HG02571 (cell line): ENCODE results near the gene KLHDC9.
"Not testable (repeated sequence)": the region's sequence is repeated elsewhere in the genome, so short reads cannot be mapped to it uniquely, and the experiment has no call there.

Experiments
- ATAC-seq: cut with Tn5 transposase; IDR thresholded peaks from one replicate; pipeline ENCODE4 v1.9.1; 2021; ENCODE audit warnings: mild to moderate bottlenecking, moderate library complexity; ENCODE audit not compliant: unreplicated experiment

KLHDC9 gene

GRCh38 chr1:161098210-161099068, at the start of gene KLHDC9:
TSS of gene KLHDC9 (plus strand) at chr1:161098361. CDS start at chr1:161098536, 175 bp downstream.
- ATAC-seq: peak; percentile 63

GRCh38 chr1:161048949-161049722, 49.0 kb upstream of the KLHDC9 start:
- ATAC-seq: no peak

DNA sequence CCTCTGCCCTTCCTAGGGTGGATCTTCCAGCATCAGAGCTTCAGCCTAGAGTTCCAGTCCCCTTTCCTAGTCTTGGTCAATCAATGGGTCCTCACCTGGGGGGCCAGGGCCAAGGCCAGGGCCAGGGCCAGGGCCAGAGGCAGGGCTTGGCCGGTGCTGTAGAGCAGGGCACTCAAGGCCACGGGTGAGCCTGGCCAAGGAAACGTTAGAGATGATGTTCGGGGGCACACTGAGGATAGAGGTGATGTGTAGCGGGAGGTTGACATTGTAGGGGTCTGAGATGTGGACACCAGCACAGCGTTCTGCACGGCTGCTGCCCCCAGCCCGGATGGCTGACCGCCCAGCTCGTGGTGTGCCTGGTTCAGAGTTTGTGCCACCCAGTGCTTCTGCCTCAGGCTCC, 46.9 kb upstream of the KLHDC9 start:
- no peak for ATAC-seq

DNA sequence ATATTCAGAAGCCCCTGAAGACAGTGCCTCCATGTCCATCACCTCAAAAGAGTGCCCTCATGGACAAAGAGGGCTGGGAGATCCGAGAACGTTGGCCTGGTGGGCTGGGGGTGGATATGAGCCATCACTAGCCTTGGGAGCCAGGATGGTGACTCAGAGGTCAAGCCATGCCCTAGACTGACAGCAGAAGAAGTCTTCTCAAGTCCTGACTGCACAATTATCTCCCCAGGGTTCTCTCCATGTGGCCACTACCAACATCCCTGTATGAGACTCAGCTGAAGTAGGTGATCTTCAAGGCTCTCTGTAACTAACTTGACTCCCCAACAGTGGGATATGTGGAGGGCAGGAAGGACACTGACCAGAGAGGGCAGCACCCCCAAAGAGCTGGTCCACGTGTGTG, 45.3 kb upstream of the KLHDC9 start:
- no peak for ATAC-seq

DNA sequence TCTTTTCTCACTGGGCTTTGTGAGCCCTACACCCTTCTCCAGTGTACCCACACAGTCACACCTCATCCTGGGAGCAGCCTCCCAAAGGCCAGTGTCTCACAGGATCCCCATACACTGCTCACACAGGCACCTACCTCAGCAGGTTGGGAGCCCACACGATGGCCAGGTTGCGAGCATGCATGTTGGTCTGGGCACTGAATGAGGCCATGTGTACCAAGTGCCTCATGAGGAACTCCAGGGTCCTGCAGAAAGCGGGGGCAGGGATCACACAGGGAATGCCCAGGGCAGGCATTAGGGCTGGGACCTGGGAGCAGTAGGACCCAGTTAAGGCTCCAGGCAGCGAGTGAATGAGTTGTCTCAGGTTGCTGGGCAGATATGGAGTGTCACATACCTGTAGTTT, 43.9 kb upstream of the KLHDC9 start:
- ATAC-seq: no peak

DNA sequence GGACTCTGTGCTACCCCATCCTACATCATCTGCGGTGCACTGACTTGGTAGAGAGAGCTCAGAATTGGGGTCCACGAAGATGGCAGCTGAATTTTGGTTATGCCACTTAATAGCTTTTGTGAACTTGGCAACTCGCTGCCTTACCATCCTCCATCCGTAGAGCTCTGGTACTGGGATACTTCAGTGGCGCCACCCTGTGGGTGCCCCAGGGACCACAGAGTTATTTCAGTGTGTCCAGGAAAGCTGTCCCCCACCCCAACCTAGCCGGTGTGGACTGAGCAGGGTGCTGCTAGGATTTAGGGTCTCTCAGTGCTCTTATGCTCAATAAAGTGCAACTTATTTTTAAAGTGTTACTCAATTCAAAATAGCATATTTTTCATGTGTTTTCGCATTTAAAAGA, 43.4 kb upstream of the KLHDC9 start:
- no peak for ATAC-seq

GRCh38 chr1:161059293-161059692, 38.9 kb upstream of the KLHDC9 start:
- ATAC-seq: no peak

GRCh38 chr1:161061419-161061818, 36.7 kb upstream of the KLHDC9 start:
- ATAC-seq: no peak

GRCh38 chr1:161063936-161064335, 34.2 kb upstream of the KLHDC9 start:
- not testable (repeated sequence) for ATAC-seq

DNA sequence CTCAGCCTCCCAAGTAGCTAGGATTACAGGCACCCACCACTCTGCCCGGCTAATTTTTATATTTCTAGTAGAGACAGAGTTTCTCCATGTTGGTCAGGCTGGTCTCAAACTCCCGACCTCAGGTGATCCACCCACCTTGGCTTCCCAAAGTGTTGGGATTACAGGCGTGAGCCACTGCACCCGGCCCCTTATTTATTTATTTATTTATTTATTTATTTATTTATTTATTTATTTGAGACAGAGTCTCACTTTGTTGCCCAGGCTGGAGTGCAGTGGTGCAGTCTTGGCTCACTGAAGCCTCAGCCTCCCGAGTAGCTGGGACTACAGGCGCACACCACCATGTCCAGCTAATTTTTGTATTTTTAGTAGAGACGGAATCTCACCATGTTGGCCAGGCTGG, 32.5 kb upstream of the KLHDC9 start:
- not testable (repeated sequence) for ATAC-seq

DNA sequence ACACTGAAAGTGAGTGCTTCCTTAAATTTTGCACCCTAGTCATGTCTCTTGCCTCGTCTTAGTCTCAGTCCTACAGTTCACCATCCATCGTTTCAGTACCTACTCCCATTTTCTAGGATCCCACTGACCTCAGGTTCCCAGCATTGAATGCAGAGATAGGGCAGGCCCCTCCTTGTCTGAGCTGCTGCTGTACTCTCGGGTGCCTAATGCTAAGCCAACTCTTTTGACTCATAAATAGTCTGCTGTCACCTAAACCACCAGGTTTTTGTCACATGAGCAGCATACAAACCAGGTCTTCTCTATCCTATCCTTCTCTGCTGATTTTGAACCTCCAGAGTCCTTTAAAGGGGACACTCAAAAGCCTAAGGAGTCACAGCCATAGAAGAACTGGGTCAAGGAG, 31.5 kb upstream of the KLHDC9 start:
- ATAC-seq: no peak

DNA sequence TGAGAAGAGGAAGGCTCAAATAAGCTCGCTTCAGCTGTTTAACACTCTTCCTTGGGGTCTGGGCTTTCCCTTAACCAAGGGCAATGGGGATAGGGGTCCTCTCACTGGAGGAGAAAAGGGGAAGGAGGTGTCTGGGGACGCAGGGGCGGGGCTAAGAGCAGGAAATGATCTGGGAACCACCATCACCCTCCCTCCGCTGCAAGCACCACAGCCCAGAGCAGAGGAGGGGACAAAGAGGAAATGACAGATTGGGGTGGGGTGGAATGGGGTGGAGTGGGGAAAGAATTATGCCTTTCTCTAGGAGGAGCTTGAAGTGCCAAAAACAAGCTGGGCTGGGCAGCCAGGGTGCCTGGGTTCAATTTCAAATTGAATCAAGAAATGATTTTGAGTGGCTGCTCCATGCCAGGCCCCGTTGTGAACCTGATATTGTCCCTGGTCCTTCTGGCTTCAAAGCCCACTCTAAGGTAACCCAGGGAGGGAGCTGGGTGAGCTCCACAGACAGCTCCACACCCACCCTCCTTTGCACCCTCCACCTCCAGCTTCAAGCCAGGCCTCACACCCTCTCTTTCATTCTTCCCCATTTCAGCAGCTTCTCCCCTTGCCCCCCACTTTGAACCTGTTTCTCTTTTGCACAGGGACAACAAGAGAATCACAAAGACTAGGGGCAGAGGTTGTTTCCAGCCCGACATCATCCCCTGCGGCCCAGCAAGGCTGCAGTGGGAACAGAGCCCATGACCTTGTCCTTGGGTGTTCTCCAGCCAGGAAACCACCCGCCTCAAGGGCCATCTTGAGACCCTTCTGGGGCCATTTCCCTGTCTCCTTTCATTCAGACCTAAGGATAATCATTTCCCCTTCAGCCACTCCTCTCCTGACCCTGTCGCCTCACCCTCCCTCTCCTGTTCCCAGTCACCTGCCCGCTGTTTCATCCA, 29.6 kb upstream of the KLHDC9 start:
- peak; percentile 42 for ATAC-seq

DNA sequence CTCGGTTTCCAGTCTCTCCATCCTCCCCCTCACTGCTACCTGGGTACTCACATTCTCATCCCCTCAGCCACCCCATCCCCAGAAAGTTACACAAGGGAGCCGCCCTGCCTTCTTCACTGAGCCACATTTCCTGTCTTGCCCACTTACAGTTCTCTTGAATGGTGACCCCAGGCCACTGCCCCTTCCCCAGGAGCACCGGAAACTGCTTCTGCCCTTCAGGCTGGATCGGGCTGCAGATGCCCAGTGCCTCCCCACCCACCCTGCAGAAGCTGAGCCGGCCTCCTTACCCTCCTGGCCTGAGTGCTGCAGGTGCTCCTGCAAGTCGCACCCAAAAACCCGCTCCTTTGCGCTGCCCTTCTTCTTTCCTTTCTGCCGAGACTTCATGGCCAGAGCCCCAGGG, 28.9 kb upstream of the KLHDC9 start:
- no peak for ATAC-seq

GRCh38 chr1:161069731-161070270, 28.4 kb upstream of the KLHDC9 start, which contains the start of gene ARHGAP30:
TSS of gene ARHGAP30 (minus strand) at chr1:161069891. CDS start at chr1:161069624, 267 bp downstream.
- ATAC-seq: peak; percentile 87

DNA sequence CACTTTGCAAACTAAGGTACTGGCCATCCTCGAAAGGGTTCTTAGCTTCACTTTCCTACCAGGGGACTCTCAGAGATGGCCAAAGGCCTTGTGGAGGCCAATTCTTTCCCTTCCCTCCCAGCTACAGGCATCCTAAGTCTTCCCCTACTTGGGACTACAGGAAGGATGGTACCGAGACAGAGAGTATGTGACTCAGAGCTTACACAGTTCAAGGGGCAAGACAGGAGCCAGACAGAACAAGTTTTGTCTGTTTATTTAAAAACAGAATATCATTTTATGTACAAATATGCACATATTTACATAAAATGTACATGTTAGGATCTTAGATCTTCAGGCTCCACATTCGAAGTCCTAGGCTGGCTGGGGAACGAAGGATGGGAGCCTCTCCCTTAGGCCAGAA, 27.4 kb upstream of the KLHDC9 start:
- no peak for ATAC-seq

- no peak for ATAC-seq
Measured at GRCh38 chr1:161071886-161072371, 26.2 kb upstream of the KLHDC9 start.

DNA sequence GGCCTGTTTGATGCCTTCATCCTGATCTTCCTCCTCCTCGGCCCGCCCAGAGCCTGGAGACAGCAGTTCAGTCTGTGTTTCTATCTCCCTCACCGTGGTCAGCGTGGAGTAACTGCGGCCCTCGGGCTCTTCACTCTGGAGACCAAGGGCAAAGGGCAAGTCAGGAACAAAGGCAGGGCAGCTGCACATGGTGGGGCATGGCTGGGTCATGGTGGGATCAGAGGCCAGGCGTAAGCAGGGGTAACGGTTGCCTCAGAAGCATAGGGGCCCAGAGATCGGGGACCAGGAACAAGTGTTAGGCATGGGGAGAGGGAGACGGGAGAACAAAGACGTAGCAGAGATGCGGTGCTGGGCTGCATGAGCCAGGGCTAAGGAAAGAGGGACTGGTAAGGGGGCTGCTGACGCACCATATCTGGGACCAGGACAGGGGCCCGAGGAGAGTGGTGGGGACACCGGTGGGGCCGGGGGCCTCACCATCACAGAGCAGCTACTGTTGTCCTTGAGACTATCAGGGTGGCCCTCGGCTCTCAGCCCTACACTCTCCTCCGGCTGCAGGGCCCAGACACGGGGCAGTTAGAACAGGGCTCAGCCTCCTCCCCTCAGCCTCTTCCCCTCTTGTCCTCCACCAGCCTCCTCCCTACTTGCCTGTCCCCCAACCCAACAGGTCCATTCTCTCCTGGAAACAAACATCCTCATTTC, 25.3 kb upstream of the KLHDC9 start:
- no peak for ATAC-seq

DNA sequence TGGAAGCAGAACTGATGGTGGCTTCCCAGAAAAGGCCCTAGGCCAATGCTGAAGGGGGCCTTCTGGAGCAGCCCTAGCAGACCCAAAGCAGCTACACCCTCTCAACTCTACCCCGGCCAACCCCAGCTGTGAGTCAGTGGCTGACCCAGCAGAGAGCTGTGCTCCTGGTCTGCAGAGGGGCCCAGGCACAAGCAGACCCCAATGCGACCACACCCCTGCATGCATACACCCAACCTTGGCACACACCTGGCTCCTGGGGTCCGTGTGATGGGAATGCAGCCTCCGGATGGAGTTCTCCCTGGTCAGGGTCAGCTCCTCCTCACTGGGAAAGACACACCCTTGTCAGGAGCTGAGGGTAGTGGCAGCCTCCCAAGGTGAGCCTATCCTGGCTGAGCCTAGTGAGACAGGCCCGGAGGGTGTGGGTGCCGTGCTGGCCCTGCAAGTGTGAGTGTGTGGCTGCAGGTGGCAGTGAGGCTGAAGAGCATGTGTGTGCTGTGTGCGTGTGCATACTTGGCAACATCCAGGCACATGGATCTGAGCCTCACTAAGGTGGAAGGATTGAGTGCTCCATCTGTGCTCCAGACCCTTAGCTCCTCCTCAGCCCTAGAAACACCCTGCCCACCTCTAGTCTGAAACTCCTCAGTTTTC, 24.6 kb upstream of the KLHDC9 start:
- ATAC-seq: no peak

DNA sequence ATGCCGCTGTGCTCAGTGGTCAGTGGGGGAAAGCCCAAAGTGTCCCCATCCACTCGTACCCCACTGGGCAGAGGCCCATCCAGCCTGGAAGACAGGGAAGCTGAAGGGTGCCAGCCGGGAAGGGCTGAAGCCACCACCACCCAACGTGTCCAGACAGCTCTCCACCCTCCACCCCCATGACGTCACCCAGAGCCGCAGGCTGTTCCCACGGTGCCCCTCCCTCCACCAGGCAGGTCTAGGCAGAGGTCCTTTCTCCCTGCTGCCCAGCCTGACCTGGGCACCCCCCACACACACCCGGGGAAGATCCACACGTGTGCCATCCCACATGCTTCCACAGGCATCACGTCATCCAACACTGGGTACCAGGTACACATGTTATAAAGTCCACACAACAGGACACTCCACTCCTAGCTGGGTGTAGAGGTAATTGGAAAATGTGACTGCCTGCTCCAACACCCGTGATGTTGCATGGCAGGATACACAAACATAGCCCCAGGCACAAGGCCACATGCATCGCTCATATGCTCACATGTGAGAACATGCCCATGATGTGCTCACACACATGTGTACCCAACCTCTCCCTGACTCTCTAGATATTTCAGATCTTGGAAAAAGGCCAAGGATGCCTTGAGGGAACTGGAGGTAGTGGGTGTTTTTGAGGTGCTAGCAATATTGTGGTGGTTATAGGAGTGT, 23.3 kb upstream of the KLHDC9 start:
- ATAC-seq: no peak
